ENCODE results near the gene MRPL41. TPM values are rescaled to one million over a fixed set of nuclear protein-coding genes. Genes with fewer than 3 reads are reported as not detected.
A peak's percentile ranks its signal among the peaks of the same experiment; 100 is the strongest.

The MRPL41 gene
- 37.6 and 43.0 TPM in 2 replicates for total RNA-seq (2022)
- percentile 74 among the genes with signal in this experiment for Bru-seq, nascent RNA
- percentile 89 among the genes with signal in this experiment for BruChase-seq, experiment 1, labeled RNA remaining after a 6-hour chase
- percentile 80 among the genes with signal in this experiment for BruChase-seq, experiment 2, labeled RNA remaining after a 2-hour chase
- long read RNA-seq, transcript MRPL41-201 (2 exons, 1,262 nt): major isoform, 156 of 160 reads
- long read RNA-seq, partial matches to known transcripts: 0 of 160 reads
- long read RNA-seq, other reads (novel, unspliced or antisense): 4 of 160 reads

- H3K4me3 Mint-ChIP-seq (ENCODE audit: unreplicated experiment): peak within 1 kb of the TSS; percentile 78
- intact Hi-C loops (cut with micrococcal nuclease): loop anchor here (2.0 to 10.0 kb wide), 2 partner anchors 27 to 63 kb away; partner anchors contain the start of genes DPH7 and EHMT1
- peaks cover 20% of the 10 kb centered on the region for H3K36me3 Mint-ChIP-seq (ENCODE audit: insufficient read depth, unreplicated experiment)
- peaks cover 5% of the 10 kb centered on the region for H3K4me1 Mint-ChIP-seq (ENCODE audit: insufficient read depth, unreplicated experiment)
- peak; percentile 88 for DNase-seq (ENCODE audit: unreplicated experiment)
- POLR2A ChIA-PET: interaction anchor here (0.7 to 3.8 kb wide), 24 partner anchors 10 to 814 kb away, joined by 3 to 33 read pairs (median 4); partner anchors contain the start of genes ARRDC1, DPH7, EHMT1 and MAN1B1
- H3K27ac Mint-ChIP-seq (ENCODE audit: low read depth, unreplicated experiment): peak within 1 kb of the TSS; percentile 49
- peak; percentile 23 for TF ChIP-seq CTCF (IDR thresholded peaks at IDR 0.05; ENCODE audit: unreplicated experiment)
- no peaks in the 10 kb centered on the region for H3K9me3 Mint-ChIP-seq (ENCODE audit: unreplicated experiment)
- BruUV-seq (replicated peaks): no TSS peak
- CTCF ChIA-PET: interaction anchor here (0.6 to 1.2 kb wide), 6 partner anchors 25 to 1186 kb away, joined by 3 to 6 read pairs (median 3); no protein-coding TSS in a partner anchor
- H3K27me3 Mint-ChIP-seq (ENCODE audit: insufficient read depth, unreplicated experiment): no peaks in the 10 kb centered on the region
These were observed at the start of gene MRPL41 for GRCh38 chr9:137551264-137552021. Gene MRPL41 (plus strand): TSS chr9:137551879. CDS start chr9:137552082, 203 bp downstream.

GRCh38 chr9:137502008-137502911 is 49.4 kb upstream of the MRPL41 start:
- POLR2A ChIA-PET: no interaction called here
- Mint-ChIP-seq H3K4me3 (ENCODE audit: unreplicated experiment) (no peak overlapping the region), H3K9me3 (ENCODE audit: unreplicated experiment) (peaks cover 8% of the 10 kb centered on the region), H3K27me3 (ENCODE audit: insufficient read depth, unreplicated experiment) (peaks cover 30% of the 10 kb centered on the region), H3K27ac (ENCODE audit: low read depth, unreplicated experiment) (no peak overlapping the region), H3K4me1 (ENCODE audit: insufficient read depth, unreplicated experiment) (no peaks in the 10 kb centered on the region), H3K36me3 (ENCODE audit: insufficient read depth, unreplicated experiment) (peaks cover 17% of the 10 kb centered on the region)
- DNase-seq (ENCODE audit: unreplicated experiment): peak; percentile 23
- no TSS peak for BruUV-seq (replicated peaks)
- CTCF ChIA-PET: no interaction called here
- intact Hi-C loops (cut with micrococcal nuclease): no loop called here
- no peak for TF ChIP-seq CTCF (IDR thresholded peaks at IDR 0.05; ENCODE audit: unreplicated experiment)

- intact Hi-C loops (cut with micrococcal nuclease): no loop called here
- Mint-ChIP-seq H3K27ac (ENCODE audit: low read depth, unreplicated experiment) (no peak overlapping the region), H3K36me3 (ENCODE audit: insufficient read depth, unreplicated experiment) (peaks cover 17% of the 10 kb centered on the region), H3K4me1 (ENCODE audit: insufficient read depth, unreplicated experiment) (no peaks in the 10 kb centered on the region), H3K9me3 (ENCODE audit: unreplicated experiment) (peaks cover 8% of the 10 kb centered on the region), H3K27me3 (ENCODE audit: insufficient read depth, unreplicated experiment) (peaks cover 30% of the 10 kb centered on the region), H3K4me3 (ENCODE audit: unreplicated experiment) (no peak overlapping the region)
- no peak for DNase-seq (ENCODE audit: unreplicated experiment)
- BruUV-seq (replicated peaks): no TSS peak
- CTCF ChIA-PET: interaction anchor here (0.6 to 1.7 kb wide), 2 partner anchors 31 to 219 kb away, joined by 3 to 6 read pairs; no protein-coding TSS in a partner anchor
- TF ChIP-seq CTCF (IDR thresholded peaks at IDR 0.05; ENCODE audit: unreplicated experiment): no peak
- POLR2A ChIA-PET: interaction anchor here (0.6 kb wide), 1 partner anchor 776 kb away, joined by 3 read pairs; no protein-coding TSS in a partner anchor
These were observed 47.3 kb upstream of the MRPL41 start for GRCh38 chr9:137504432-137504777.

All from MCF 10A (cell line).